Measurements from ENCODE around the gene PLXNA1.

- TF ChIP-seq RAD21 (conservative IDR thresholded peaks at IDR 0.05): no peak
- TF ChIP-seq MXI1 (conservative IDR thresholded peaks at IDR 0.05; ENCODE audit: poor library complexity, severe bottlenecking): no peak
- TF ChIP-seq SMC3 (conservative IDR thresholded peaks at IDR 0.05; ENCODE audit: poor library complexity): no peak
- TF ChIP-seq, protein P1, sequence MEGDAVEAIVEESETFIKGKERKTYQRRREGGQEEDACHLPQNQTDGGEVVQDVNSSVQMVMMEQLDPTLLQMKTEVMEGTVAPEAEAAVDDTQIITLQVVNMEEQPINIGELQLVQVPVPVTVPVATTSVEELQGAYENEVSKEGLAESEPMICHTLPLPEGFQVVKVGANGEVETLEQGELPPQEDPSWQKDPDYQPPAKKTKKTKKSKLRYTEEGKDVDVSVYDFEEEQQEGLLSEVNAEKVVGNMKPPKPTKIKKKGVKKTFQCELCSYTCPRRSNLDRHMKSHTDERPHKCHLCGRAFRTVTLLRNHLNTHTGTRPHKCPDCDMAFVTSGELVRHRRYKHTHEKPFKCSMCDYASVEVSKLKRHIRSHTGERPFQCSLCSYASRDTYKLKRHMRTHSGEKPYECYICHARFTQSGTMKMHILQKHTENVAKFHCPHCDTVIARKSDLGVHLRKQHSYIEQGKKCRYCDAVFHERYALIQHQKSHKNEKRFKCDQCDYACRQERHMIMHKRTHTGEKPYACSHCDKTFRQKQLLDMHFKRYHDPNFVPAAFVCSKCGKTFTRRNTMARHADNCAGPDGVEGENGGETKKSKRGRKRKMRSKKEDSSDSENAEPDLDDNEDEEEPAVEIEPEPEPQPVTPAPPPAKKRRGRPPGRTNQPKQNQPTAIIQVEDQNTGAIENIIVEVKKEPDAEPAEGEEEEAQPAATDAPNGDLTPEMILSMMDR (IDR thresholded peaks at IDR 0.05; ENCODE audit: poor library complexity, severe bottlenecking): no peak
- TF ChIP-seq EZH2 (IDR thresholded peaks at IDR 0.05; ENCODE audit: borderline replicate concordance, insufficient read depth, low read length, poor library complexity, severe bottlenecking): no peak
- no peak for TF ChIP-seq TAF1 (IDR thresholded peaks at IDR 0.05; ENCODE audit: low read depth)
- TF ChIP-seq POLR2AphosphoS5 (IDR thresholded peaks at IDR 0.05): no peak
These were observed 6.0 kb upstream of the PLXNA1 start for GRCh38 chr3:126976906-126977305.
